Mucosa of descending colon (tissue), 3 donors: ENCODE measurements around the gene CXCL12. TPM values are rescaled to one million over a fixed set of nuclear protein-coding genes. Genes with fewer than 3 reads are reported as not detected.

Experiments used
- ATAC-seq: fragments of 200-7000 bp; cut with Tn5 transposase; one replicate; pipeline ENCODE4 v1.9.1; 2020; ENCODE audit warnings: mild to moderate bottlenecking, moderate library complexity
- DNase-seq, 3 donors: peaks; one replicate each; pipeline ENCODE4 v3.0.0-alpha.2; 2020
- H3K36me3 ChIP-seq: fragments of 200-600 bp; one replicate; pipeline ENCODE4 v1.8.0; 2021; ENCODE audit warnings: low read depth, mild to moderate bottlenecking
- H3K4me1 ChIP-seq: fragments of 200-600 bp; one replicate; pipeline ENCODE4 v1.8.0; 2021; ENCODE audit warnings: low read depth, mild to moderate bottlenecking
- H3K4me3 ChIP-seq: fragments of 200-600 bp; one replicate; pipeline ENCODE4 v1.8.0; 2021; ENCODE audit warnings: mild to moderate bottlenecking
- H3K9me3 ChIP-seq: fragments of 200-600 bp; one replicate; pipeline ENCODE4 v1.8.0; 2021; ENCODE audit warnings: mild to moderate bottlenecking
- intact Hi-C, 2 donors: fragments of 100-400 bp; cut with DNase I in 1 of 2; cut with micrococcal nuclease in 1 of 2; formaldehyde crosslinking; loops; one replicate each; pipeline versions ENCODE4 v1.11.0 to v1.11.1; 2022; cut with DNase I, micrococcal nuclease
- total RNA-seq, 3 donors: library from RNA; stranded (reverse); fragmentation: NEBNext Ultra II Directional in 2 of 3; extraction: Animal tissue kit (Norgen Biotek cat#: 25700) in 2 of 3; gene quantifications; one replicate each; pipeline versions ENCODE4 v1.2.1 to v1.2.4, GENCODE V29; 2021 to 2023
- TF ChIP-seq, protein P1 (sequence below): fragments of 200-600 bp; IDR thresholded peaks from one replicate; pipeline ENCODE4 v1.8.0; 2022; ENCODE audit warnings: antibody characterized with exemption, mild to moderate bottlenecking
- donor health status: DM: no; HTN: no; CAD: no; lungs with moderate emphysema.
- donor health status: DM: no; HTN: no; CAD: no.
- donor health status: DM: no; HTN: yes; CAD: no.

The CXCL12 gene
- total RNA-seq, 3 donors from 2014 or later, result 17.1 to 97.8 (median 51.3) TPM

DNA sequence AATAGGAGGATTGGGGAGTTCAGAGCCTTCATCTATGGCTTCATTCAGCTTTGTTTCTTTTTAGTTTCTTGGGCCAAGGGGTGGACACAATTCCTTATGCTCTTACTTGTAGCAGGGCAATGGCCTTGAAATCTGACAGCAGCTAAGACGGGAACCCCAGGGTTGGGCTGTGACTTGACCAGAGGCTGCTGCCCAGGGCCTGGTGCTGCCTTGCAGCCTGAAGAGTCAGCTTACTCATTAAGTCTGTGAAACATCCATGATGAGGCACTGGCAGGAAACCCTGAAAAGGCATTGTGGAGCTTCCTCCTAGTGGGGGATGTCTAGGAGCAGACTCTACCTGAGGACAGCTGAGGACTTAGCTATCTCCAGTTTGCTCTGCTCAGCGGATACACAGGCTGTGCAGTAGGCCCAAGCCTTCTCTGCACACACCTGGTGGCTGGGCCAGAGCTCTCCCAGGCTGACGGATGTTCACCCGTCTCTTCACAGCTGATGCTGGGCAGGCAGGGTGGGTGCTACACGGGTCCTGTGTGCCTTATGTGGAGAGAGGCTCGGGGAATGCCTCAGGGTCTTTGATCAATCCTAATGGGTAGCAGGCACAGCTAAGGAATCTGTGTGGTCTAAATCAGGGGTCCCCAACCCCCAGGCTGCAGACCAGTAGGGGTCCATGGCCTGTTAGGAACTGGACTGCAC is 17.8 kb downstream of the CXCL12 start:
- Histone ChIP-seq H3K4me3 (no peak overlapping the region), H3K4me1 (no peaks in the 10 kb centered on the region), H3K9me3 (no peaks in the 10 kb centered on the region), H3K36me3 (no peaks in the 10 kb centered on the region)
- DNase-seq (no peak), ATAC-seq (no peak)
- intact Hi-C loops, result no loop called here
- TF ChIP-seq, protein P1, sequence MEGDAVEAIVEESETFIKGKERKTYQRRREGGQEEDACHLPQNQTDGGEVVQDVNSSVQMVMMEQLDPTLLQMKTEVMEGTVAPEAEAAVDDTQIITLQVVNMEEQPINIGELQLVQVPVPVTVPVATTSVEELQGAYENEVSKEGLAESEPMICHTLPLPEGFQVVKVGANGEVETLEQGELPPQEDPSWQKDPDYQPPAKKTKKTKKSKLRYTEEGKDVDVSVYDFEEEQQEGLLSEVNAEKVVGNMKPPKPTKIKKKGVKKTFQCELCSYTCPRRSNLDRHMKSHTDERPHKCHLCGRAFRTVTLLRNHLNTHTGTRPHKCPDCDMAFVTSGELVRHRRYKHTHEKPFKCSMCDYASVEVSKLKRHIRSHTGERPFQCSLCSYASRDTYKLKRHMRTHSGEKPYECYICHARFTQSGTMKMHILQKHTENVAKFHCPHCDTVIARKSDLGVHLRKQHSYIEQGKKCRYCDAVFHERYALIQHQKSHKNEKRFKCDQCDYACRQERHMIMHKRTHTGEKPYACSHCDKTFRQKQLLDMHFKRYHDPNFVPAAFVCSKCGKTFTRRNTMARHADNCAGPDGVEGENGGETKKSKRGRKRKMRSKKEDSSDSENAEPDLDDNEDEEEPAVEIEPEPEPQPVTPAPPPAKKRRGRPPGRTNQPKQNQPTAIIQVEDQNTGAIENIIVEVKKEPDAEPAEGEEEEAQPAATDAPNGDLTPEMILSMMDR, result no peak

DNA sequence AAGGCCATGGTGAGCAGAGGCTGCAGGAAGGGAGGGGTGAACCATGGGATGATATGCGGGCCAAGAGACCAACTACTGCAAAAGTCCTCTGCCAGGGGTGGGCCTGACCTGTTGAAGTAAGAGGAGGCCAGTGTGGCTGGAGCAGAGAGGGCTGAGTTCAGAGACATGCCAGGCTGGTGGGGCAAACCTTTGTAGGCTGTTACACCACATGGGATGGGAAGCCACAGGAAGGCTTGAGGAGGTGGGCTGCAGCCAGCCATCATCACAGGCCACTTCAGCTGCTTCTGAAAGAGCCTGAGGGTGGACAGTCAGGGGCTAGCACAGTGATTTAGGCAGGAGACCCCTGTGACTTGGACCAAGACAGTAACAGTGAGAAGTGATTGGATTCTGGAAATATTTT is 20.3 kb downstream of the CXCL12 start:
- TF ChIP-seq, protein P1, result no peak
- no peak for ATAC-seq
- intact Hi-C loops, result no loop called here
- Histone ChIP-seq H3K9me3 (no peaks in the 10 kb centered on the region), H3K36me3 (no peaks in the 10 kb centered on the region), H3K4me3 (no peak overlapping the region), H3K4me1 (no peaks in the 10 kb centered on the region)
- no peak for DNase-seq

DNA sequence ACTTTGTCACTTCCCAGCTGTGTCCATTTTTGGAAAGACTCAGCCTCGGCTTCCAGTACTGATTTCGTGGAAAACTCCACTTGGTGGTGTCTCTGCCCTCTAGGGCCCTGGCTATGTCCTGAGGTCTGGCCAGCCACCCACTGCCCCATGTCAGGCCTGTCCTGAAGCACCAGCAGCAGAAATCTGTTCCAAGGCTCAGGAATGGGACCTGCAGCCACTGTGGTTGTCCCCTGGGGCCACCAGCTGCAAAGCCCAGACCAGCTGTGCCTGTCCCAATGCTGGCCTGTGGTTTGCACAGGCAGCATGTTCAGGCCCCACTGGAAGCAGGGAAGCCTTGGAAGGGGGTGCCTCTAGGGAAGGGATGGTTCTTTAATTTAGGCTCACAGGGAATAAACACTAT is 21.2 kb downstream of the CXCL12 start:
- no peak for ATAC-seq
- intact Hi-C loops, result no loop called here

DNA sequence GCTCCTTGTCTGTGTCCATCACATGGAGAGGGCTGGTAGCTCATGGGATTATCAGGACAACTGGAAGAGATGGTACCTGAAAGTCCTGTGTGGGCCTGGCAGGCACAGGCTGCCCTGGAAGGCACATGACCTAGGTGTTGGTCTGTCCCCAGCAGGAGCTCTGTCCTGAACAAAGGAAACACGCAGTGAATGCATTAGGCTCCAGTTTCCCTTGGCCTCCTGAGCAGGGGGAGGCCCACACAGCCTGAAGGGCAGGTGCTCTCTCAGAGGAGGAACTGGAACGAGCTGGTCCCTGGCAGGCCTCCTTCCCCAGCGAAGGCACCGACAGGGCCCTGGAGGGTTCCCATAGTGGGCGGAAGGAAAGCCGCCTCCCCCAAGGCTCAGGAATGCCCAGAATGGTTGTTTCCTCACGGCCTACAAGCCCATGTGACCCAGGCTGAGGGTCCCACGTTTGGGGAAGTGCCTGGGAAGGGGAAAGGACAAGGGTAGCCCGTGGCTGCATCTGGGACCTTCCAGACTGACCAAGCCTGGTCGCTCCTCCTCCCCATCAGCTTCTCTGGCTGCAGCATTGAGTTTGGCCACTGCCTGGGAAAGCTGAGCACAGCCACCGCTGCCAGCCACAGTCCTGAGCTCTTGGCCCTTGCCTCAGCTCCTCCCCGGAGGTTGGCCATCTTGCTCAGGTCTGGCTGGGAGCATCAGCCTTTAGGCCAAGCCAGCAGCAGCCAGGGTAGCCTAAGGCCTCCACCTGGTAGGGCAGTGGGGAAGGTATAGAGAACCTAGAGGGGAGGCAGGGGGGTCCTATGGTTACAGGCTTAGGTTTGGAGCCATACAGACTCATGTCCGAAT is 21.8 kb downstream of the CXCL12 start:
- no peaks in the 10 kb centered on the region for H3K4me1 ChIP-seq
- H3K4me3 ChIP-seq, result no peak overlapping the region
- no peaks in the 10 kb centered on the region for H3K36me3 ChIP-seq
- intact Hi-C loops, result no loop called here
- no peak for ATAC-seq
- no peak for DNase-seq
- no peaks in the 10 kb centered on the region for H3K9me3 ChIP-seq
- TF ChIP-seq, protein P1, result no peak

More for the DNA sequence above, 21.2 kb downstream of the CXCL12 start:
- H3K9me3 ChIP-seq, result no peaks in the 10 kb centered on the region
- no peaks in the 10 kb centered on the region for H3K4me1 ChIP-seq
- H3K4me3 ChIP-seq, result no peak overlapping the region
- no peak for DNase-seq
- no peaks in the 10 kb centered on the region for H3K36me3 ChIP-seq
- TF ChIP-seq, protein P1, result no peak

DNA sequence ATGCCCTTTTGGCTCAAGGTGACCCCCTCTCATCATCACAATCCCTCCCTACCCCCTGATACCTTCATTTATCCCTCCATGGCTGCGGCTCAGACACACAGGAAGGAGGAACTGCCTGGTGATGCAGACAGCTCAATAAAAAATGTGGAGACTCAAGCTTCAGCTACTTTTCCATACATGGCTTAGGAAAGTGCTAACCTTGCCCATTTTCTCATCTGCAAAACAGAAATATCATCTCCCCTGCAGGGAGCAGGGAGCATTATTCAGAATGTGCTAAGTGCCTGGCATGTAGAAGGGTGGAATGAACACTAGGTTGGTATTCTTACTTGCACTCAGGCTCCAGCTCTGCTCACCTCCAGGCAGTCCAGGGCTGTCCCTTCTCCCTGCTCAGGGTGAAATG is 23.8 kb downstream of the CXCL12 start:
- ATAC-seq (no peak), DNase-seq (no peak)
- intact Hi-C loops, result no loop called here
- no peaks in the 10 kb centered on the region for H3K9me3 ChIP-seq
- H3K4me1 ChIP-seq, result no peaks in the 10 kb centered on the region
- TF ChIP-seq, protein P1, result no peak
- H3K4me3 ChIP-seq, result no peak overlapping the region
- no peaks in the 10 kb centered on the region for H3K36me3 ChIP-seq
